Effector memory CD8-positive, alpha-beta T cell (primary cell): ENCODE measurements around the gene NCAPH2.
A peak's percentile ranks its signal among the peaks of the same experiment; 100 is the strongest.

Source experiments
- ATAC-seq: fragments of 150-1000 bp; cut with Tn5 transposase; replicated peaks from 2 replicates; pipeline ENCODE4 v1.10.0; 2021; ENCODE audit warnings: mild to moderate bottlenecking, moderate library complexity
- DNase-seq, 3 experiments: peaks; one replicate each; pipeline ENCODE4 v3.0.0; 2021
- H3K27ac Mint-ChIP-seq, 2 donors: one replicate each; pipeline ENCODE4 v1.8.0; 2022; ENCODE audit warnings: mild to moderate bottlenecking in 2 of 2, mixed read lengths in 2 of 2, moderate library complexity in 2 of 2
- H3K27me3 Mint-ChIP-seq, 2 donors: one replicate each; pipeline ENCODE4 v1.8.0; 2022; ENCODE audit warnings: mixed read lengths in 2 of 2
- H3K36me3 Mint-ChIP-seq: one replicate; pipeline ENCODE4 v1.8.0; 2022; ENCODE audit warnings: mild to moderate bottlenecking, moderate library complexity, mixed read lengths; ENCODE audit not compliant: insufficient read depth
- H3K4me1 Mint-ChIP-seq, 2 donors: one replicate each; pipeline ENCODE4 v1.8.0; 2022; ENCODE audit warnings: low read depth in 2 of 2, mixed read lengths in 2 of 2
- H3K4me3 Mint-ChIP-seq, 2 donors: one replicate each; pipeline ENCODE4 v1.8.0; 2022; ENCODE audit warnings: mild to moderate bottlenecking in 2 of 2, mixed read lengths in 2 of 2, moderate library complexity in 2 of 2
- H3K9me3 Mint-ChIP-seq, 2 donors: one replicate each; pipeline ENCODE4 v1.8.0; 2022; ENCODE audit warnings: mixed read lengths in 2 of 2

NCAPH2 gene

GRCh38 chr22:50542416-50542927, 34.4 kb downstream of the NCAPH2 start:
- DNase-seq: no peak
- ATAC-seq: no peak
- peaks cover 42% of the 10 kb centered on the region in 2 donors for H3K4me1 Mint-ChIP-seq
- peaks cover 27% of the 10 kb centered on the region for H3K36me3 Mint-ChIP-seq
- peak overlapping the region; percentile 100 for H3K27ac Mint-ChIP-seq
- H3K4me3 Mint-ChIP-seq: peak overlapping the region in 1 of 2 donors; percentile 24
- H3K27me3 Mint-ChIP-seq: no peaks in the 10 kb centered on the region
- H3K9me3 Mint-ChIP-seq: no peaks in the 10 kb centered on the region

GRCh38 chr22:50544078-50544745, 36.2 kb downstream of the NCAPH2 start:
- Mint-ChIP-seq H3K4me3 (peak overlapping the region; percentile 71 to 78), H3K9me3 (no peaks in the 10 kb centered on the region), H3K27me3 (no peaks in the 10 kb centered on the region), H3K4me1 (peaks cover 33 to 34% of the 10 kb centered on the region in 2 donors), H3K27ac (peak overlapping the region; percentile 76 to 92), H3K36me3 (peaks cover 24% of the 10 kb centered on the region)
- ATAC-seq (peak; percentile 62), DNase-seq (peak; percentile 79 to 83 (median 82))

GRCh38 chr22:50544746-50545253, 36.8 kb downstream of the NCAPH2 start:
- peak; percentile 24 for ATAC-seq
- no peak for DNase-seq
- Mint-ChIP-seq H3K27ac (peak overlapping the region; percentile 76 to 92), H3K27me3 (no peaks in the 10 kb centered on the region), H3K4me1 (peaks cover 27 to 32% of the 10 kb centered on the region in 2 donors), H3K9me3 (no peaks in the 10 kb centered on the region), H3K4me3 (peak overlapping the region; percentile 71 to 78), H3K36me3 (peaks cover 18% of the 10 kb centered on the region)

GRCh38 chr22:50545522-50546325, 37.7 kb downstream of the NCAPH2 start, which contains the start of gene KLHDC7B:
KLHDC7B (plus strand) TSS chr22:50545899; CDS start chr22:50546244, 345 bp downstream.
- Mint-ChIP-seq H3K36me3 (peaks cover 18% of the 10 kb centered on the region), H3K27me3 (no peaks in the 10 kb centered on the region), H3K4me3 (peak within 1 kb of the TSS; percentile 71 to 78), H3K9me3 (no peaks in the 10 kb centered on the region), H3K27ac (peak within 1 kb of the TSS; percentile 76 to 92), H3K4me1 (peaks cover 32 to 38% of the 10 kb centered on the region in 2 donors)
- DNase-seq: no peak
- ATAC-seq: peak; percentile 5

GRCh38 chr22:50546326-50547262, 38.6 kb downstream of the NCAPH2 start:
- Mint-ChIP-seq H3K4me3 (peak overlapping the region in 1 of 2 donors; percentile 78), H3K36me3 (peaks cover 18% of the 10 kb centered on the region), H3K27ac (peak overlapping the region; percentile 76 to 92), H3K27me3 (no peaks in the 10 kb centered on the region), H3K4me1 (peaks cover 35% of the 10 kb centered on the region in 2 donors), H3K9me3 (no peaks in the 10 kb centered on the region)
- DNase-seq (no peak), ATAC-seq (no peak)

- no peak for DNase-seq
- ATAC-seq: no peak
- peaks cover 17% of the 10 kb centered on the region for H3K36me3 Mint-ChIP-seq
- H3K27ac Mint-ChIP-seq: peak overlapping the region; percentile 79 to 90
- H3K4me1 Mint-ChIP-seq: peaks cover 33 to 35% of the 10 kb centered on the region in 2 donors
- no peaks in the 10 kb centered on the region for H3K27me3 Mint-ChIP-seq
- peak overlapping the region; percentile 56 to 59 for H3K4me3 Mint-ChIP-seq
- no peaks in the 10 kb centered on the region for H3K9me3 Mint-ChIP-seq
These were observed 39.4 kb downstream of the NCAPH2 start for GRCh38 chr22:50547263-50547985.

- peak; percentile 50 for ATAC-seq
- peaks cover 31 to 35% of the 10 kb centered on the region in 2 donors for H3K4me1 Mint-ChIP-seq
- peak overlapping the region; percentile 79 to 90 for H3K27ac Mint-ChIP-seq
- DNase-seq: peak in 2 of 3 experiments; percentile 38 to 54
- H3K4me3 Mint-ChIP-seq: peak overlapping the region; percentile 56 to 77
- no peaks in the 10 kb centered on the region for H3K9me3 Mint-ChIP-seq
- H3K36me3 Mint-ChIP-seq: peaks cover 17% of the 10 kb centered on the region
- H3K27me3 Mint-ChIP-seq: no peaks in the 10 kb centered on the region
These were observed 40.3 kb downstream of the NCAPH2 start for GRCh38 chr22:50548040-50548920.

GRCh38 chr22:50548921-50549790, 41.1 kb downstream of the NCAPH2 start:
- Mint-ChIP-seq H3K4me3 (peak overlapping the region; percentile 77 to 83), H3K27ac (peak overlapping the region in 1 of 2 donors; percentile 87), H3K9me3 (no peaks in the 10 kb centered on the region), H3K36me3 (peaks cover 17% of the 10 kb centered on the region), H3K27me3 (no peaks in the 10 kb centered on the region), H3K4me1 (peaks cover 31 to 35% of the 10 kb centered on the region in 2 donors)
- ATAC-seq (peak; percentile 2), DNase-seq (no peak)

- Mint-ChIP-seq H3K4me3 (peak overlapping the region; percentile 77 to 83), H3K36me3 (peaks cover 9% of the 10 kb centered on the region), H3K9me3 (no peaks in the 10 kb centered on the region), H3K27ac (peak overlapping the region; percentile 87 to 91), H3K27me3 (no peaks in the 10 kb centered on the region), H3K4me1 (peaks cover 19 to 24% of the 10 kb centered on the region in 2 donors)
- ATAC-seq (no peak), DNase-seq (no peak)
These were observed 42.4 kb downstream of the NCAPH2 start for GRCh38 chr22:50550395-50550794.

- DNase-seq: no peak
- Mint-ChIP-seq H3K36me3 (peaks cover 9% of the 10 kb centered on the region), H3K27me3 (no peaks in the 10 kb centered on the region), H3K9me3 (no peaks in the 10 kb centered on the region), H3K4me1 (peaks cover 10 to 15% of the 10 kb centered on the region in 2 donors), H3K4me3 (peak overlapping the region in 1 of 2 donors; percentile 77), H3K27ac (peak overlapping the region in 1 of 2 donors; percentile 91)
- ATAC-seq: no peak
These were observed 43.2 kb downstream of the NCAPH2 start for GRCh38 chr22:50551160-50551752.
